Activated naive CD4-positive, alpha-beta T cell treated with Interleukin-2 at 50 U/mL for 16 hours (primary cell): ENCODE results near the gene E2F4.

ENCODE experiments used
- DNase-seq: peaks from one replicate; pipeline ENCODE4 v3.0.0-alpha.2; 2020

The E2F4 gene

GRCh38 chr16:67157892-67158635, 33.9 kb upstream of the E2F4 start:
- no peak for DNase-seq

- DNase-seq: peak; percentile 85
Measured at GRCh38 chr16:67158637-67159600, 33.0 kb upstream of the E2F4 start.

- DNase-seq: no peak
Measured at GRCh38 chr16:67161595-67162058, 30.3 kb upstream of the E2F4 start.

- DNase-seq: no peak
Measured at GRCh38 chr16:67162506-67163163, 29.3 kb upstream of the E2F4 start.

GRCh38 chr16:67163164-67163998, 28.6 kb upstream of the E2F4 start:
- peak; percentile 40 for DNase-seq

- no peak for DNase-seq
Measured at GRCh38 chr16:67163999-67164558, 27.9 kb upstream of the E2F4 start.

GRCh38 chr16:67164599-67165061, 27.3 kb upstream of the E2F4 start, which contains the start of gene HSF4:
HSF4 (plus strand) TSS chr16:67164745; CDS start chr16:67164812, 67 bp downstream.
- DNase-seq: no peak

- DNase-seq: no peak
Measured at GRCh38 chr16:67165121-67166078, 26.6 kb upstream of the E2F4 start.

- DNase-seq: no peak
Measured at GRCh38 chr16:67166110-67166547, 25.8 kb upstream of the E2F4 start.

- no peak for DNase-seq
Measured at GRCh38 chr16:67166598-67167168, 25.3 kb upstream of the E2F4 start.

GRCh38 chr16:67167588-67167987, 24.4 kb upstream of the E2F4 start:
- DNase-seq: no peak

GRCh38 chr16:67169011-67169451, 22.9 kb upstream of the E2F4 start:
- DNase-seq: no peak

GRCh38 chr16:67169642-67170167, 22.2 kb upstream of the E2F4 start:
- peak; percentile 40 for DNase-seq

GRCh38 chr16:67170168-67170948, 21.6 kb upstream of the E2F4 start, which contains the start of gene NOL3:
NOL3 (plus strand) TSS chr16:67170538.
- DNase-seq: peak; percentile 40

GRCh38 chr16:67170949-67171649, 20.9 kb upstream of the E2F4 start:
- no peak for DNase-seq

GRCh38 chr16:67173323-67173722, 18.6 kb upstream of the E2F4 start:
- no peak for DNase-seq

- DNase-seq: peak; percentile 68
Measured at GRCh38 chr16:67173808-67174705, 17.9 kb upstream of the E2F4 start.
